HG02938 (cell line): Measurements from ENCODE around the gene FTO.
A peak's percentile ranks its signal among the peaks of the same experiment; 100 is the strongest.

Experiments used
- ATAC-seq: cut with Tn5 transposase; IDR thresholded peaks from one replicate; pipeline ENCODE4 v1.9.1; 2021; ENCODE audit warnings: mild to moderate bottlenecking, moderate library complexity; ENCODE audit not compliant: unreplicated experiment

The FTO gene

DNA sequence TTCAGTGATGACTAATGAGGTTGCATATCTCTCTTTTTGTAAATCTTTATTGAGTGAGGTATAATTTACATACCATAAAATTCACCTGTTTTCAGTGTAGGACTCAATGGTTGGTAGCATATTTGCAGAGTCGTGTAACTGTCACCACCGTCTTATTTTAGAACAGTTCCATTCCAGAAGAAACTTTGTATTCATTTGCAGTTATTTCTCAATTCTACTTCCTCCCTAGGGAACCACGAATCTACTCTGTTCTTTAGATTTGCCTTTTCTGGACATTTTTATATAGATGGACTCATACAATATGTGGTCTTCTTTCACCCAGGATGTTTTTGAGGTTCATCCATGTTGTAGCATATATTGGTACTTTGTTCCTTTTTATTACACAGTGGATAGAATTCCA lies 3.7 kb downstream of the FTO start:
- no peak for ATAC-seq

DNA sequence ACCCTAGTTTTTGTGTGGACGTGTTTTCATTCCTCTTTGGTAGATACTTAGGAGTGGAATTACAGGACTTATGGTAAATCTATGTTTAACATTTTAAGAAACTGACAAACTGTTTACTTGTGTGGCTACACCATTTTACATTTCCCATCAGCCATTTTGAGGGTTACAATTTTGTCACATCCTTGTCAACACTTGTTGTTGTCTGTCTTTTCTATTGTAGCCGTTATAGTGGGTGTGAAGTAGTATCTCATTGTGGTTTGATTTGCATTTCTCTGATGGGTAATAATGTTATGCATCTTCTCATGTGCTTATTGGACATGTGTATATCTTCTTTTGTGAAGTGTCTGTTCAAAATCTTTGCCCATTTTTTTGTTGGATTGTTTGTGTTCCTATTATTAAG lies 4.5 kb downstream of the FTO start:
- ATAC-seq, result no peak

DNA sequence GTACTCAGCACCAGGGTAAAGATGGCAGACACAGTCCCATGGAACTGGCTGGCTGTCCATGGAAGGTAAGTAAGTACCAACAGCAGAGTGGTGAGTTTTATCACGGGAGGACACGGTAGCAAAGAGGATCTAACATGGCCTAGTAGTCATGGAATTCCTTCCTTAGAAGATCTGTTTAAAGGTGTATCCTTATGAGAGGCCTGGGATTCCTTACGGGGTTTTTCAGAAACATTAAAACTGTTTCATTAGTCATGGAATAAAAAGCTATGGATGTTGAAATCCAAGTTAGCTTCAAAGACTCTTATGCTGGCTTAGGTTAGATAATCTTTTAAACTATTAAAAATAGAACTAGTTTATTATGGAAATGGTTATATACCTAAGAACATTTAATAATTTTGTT lies 7.4 kb downstream of the FTO start:
- no peak for ATAC-seq

DNA sequence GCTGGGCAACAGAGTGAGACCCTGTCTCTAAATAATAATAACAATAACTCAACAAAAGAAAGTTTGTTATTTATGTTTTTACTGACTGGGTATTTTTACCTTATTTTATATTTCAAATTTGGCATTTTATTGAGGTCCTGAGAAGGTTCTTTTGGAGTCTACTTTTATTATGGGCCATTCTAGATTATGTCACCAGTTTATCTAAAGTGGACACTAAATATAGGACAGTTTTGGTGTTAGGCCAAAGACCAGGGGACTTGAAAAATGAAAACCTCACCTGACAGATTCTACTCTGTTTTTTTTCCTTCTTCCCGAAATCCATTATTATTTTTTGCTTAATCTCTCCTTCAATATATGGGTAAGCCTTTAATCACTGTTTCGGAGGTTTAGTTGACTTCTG lies 8.1 kb downstream of the FTO start:
- no peak for ATAC-seq

DNA sequence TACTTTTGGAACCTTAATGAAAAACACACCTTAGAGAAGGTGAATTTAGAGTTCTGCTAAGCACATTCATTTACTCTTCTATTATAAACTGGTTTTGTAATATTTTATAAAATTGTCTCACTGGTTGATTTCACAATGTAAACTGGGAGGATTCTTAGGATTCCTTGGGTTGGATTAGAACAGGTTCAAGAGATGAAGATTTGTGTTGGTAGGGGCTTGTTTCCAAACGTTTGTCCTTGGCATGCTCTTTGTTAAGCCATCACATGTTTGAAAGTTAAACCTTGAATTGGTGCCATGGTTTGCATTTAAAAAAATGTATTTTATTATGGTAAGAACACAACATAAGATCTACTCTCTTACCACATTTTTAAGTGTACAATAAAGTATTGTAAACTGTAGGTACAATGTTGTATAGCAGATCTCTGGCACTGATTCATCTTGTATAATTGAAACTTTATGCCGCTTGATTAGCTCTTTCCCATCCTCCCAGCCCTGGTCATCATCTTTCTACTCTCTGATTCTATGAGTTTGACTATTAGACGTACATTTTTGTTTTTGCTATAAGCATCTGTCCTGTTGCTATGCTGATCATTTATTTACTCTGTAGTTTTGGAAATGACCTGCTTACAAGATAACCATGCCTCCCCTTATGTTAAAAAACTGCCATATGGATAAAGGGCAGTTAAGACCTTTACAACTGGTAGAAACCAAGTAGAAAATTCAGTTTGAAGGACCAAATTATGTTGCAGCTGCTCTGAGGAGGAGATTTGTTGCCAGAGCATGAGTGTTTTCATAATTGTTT lies 9.6 kb downstream of the FTO start:
- ATAC-seq, result no peak

DNA sequence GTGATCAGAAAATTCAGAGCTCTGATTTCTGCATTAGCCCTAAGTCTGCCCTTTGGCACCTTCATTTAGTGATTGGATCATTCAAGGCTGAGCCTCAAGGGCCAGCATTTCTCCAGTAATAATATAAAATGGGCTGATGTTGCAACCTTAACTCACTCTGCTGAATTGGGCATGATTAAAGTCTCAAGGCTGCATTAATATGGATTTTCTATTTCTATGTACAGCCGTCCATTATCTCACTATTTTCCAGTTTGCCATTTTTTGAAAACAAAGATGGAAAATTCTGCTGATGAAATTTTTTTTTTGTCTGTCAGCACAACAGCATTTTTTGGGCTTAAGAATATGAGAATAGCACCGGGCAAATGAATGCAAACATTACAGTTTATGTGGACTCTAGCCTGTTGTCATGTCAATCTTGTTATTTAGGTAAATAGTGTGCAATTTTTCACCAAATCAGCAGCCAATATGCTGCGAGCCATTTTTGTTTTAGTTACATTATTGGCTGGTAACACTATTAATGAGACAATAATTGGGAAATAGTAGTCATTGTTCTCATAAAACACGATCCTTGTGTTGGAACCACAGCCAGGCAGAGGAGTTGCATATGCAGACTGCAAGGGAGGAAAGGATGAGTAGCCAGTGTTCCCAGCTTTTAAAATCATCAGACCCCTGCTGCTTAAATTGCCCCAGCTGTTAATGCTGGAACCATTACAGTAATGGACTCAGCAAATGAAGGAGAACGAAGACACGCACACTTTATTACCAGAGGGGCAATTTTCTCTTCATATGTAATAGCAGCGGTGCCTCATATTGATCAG lies 10.5 kb downstream of the FTO start:
- no peak for ATAC-seq

GRCh38 chr16:53715023-53715384 lies 11.0 kb downstream of the FTO start:
- ATAC-seq, result no peak

GRCh38 chr16:53717577-53717976 lies 13.6 kb downstream of the FTO start:
- no peak for ATAC-seq

DNA sequence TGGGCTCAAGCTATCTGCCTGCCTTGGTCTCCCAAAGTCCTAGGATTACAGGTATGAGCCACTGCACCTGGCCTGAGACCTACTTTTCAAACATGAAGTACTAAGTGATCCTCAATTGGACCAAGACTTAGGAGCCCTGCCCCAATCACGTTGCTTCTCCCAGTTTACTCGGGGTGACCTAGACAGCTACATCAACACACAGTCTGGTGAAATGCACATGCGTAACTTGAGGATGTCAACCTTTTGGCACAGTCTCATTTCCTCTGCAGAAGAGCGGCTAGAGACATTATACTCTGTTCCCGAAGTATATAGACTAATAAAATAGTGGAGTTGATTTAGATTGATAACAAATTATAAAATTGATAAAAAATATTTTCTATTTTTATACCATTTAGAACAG lies 17.1 kb downstream of the FTO start:
- no peak for ATAC-seq

GRCh38 chr16:53726625-53727024 lies 22.7 kb downstream of the FTO start:
- ATAC-seq, result no peak

DNA sequence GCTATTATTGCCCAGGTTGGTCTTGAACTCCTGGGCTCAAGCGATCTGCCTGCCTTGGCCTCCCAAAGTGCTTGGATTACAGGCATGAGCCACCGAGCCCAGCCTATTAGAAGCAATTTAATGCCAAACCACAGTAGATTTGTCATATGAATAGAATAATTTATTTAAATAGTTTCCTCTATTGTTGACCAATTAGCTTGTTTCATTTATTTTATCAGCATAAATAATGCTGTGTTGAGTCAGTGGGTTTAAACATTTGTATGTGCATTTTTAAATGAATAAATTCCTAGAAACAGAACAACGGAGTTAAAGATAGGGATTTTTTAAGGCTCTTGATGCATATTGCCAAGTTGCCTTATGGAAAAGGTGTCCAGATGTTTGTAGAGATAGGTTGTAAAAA lies 26.7 kb downstream of the FTO start:
- no peak for ATAC-seq

DNA sequence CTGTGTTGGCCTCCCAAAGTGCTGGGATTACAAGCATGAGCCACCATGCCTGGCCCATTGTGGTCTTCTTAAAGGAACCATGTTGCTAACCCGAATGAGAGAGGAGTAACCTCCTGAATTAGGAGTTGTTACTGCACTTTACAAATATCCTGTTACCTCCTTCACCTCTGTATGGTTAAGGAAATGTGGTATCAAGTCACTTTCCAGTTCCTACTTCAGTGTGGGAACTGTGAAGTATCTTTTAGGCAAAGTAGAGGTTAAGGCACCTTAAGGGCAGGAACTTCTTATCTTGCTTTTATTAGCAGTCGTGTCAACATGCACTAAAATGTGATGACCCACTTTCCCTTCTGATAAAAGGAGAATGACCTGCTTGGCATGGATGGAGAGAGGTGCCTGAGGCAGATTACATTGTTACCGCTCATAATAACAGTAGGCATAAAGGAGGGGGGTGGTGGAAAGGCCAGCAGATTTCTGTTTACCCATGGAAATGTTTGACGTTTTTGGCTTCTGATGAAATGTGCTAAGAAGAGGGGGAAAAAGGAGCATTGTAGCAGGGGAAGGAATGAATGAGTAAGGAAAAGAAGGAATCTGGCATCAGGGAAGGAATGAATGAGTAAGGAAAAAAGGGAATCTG lies 28.5 kb downstream of the FTO start:
- no peak for ATAC-seq

GRCh38 chr16:53734908-53735307 lies 31.0 kb downstream of the FTO start:
- no peak for ATAC-seq

DNA sequence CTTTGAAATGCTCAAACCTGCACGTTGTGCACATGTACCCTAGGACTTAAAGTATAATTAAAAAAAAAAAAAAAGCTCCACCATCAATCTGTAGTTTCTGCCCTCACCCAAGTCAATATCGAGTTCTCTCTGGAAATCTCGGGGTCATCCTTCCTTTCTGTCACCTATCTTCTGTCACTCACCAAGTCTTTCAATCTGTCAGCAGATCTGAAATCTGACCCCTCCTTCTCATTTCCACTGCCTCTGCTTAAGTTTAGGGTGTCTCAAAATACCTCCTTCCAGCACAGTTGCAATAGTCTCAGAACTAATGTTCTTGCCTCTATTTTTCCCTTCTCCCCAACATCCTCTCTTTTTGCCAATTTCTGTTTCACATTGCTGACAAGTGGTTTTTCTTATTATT lies 32.3 kb downstream of the FTO start:
- ATAC-seq, result no peak

DNA sequence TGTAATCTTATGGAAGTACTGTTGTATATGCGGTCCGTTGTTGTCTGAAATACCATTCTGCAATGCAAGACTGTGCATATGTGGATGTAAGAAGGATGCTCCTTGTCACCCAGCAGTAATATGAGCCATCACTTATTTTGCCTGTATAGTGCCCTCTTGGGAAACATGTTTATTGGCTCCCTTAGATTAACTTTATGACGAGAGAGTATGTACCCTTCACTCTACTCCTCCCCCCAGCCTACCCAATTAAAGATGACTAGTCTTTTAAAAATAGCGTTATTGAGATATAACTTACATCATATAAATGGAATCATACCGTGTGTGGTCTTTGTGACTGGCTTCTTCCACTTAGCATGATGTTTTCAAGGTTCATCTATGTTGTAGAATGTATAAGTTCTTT lies 33.6 kb downstream of the FTO start:
- no peak for ATAC-seq

DNA sequence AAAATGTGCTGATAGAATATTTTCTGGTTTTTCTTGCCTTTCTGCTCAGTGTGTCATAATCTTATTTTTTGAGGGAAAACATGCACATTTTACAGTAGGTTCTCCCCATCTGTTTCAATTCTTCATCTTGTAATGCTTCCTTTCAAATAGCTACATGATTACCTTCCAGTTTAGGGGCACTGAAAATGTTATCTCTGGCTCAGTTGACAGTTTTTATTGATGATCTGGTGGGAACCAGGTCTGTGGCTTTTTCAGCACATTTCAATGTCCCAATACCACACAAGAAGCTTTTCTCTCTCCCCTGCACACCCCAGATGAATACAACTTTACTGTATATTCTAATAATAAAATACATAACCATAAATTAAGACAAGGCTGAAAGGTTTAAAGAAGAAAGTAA lies 36.5 kb downstream of the FTO start:
- no peak for ATAC-seq

GRCh38 chr16:53740933-53741531 lies 37.1 kb downstream of the FTO start:
- ATAC-seq, result no peak

DNA sequence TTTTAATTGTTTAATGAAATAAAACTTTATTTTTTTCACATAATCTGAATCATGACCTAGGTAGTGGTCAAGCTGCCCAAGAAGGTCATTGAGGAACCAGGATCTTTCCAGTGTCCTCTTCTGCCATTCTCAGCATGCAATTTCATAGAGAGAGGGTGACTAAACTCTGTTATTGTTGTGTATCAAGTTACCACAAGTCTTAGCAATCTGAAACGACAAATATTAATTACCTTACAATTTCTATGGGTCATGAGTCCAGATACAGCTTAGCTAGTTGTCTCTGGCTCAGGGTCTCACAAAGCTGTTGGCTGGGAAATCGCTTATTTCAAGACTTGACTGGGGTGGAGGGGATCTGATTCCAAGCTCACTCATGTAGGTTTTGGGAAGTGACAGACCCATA lies 37.6 kb downstream of the FTO start:
- no peak for ATAC-seq

DNA sequence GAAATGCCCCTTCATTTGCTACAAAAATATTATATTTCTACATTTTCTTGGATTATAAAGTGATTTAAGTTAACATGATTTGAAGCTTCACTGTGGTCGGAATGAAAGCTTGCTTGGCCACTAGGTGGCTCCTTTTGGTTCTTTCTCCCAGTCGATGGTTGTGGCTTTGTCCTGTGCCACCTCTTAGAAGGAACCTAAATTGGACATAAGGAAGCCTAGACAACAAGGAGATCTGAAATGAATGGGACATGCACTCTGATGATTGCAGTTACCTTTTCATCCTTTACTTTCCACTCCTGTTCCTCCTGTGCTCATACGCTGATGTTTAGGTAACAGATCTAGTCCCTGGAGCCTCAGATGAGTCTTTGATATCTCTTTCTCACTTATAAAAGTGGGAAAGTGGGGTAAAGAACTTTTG lies 39.2 kb downstream of the FTO start:
- ATAC-seq, result no peak

- ATAC-seq, result peak; percentile 47
These were observed 40.5 kb downstream of the FTO start for GRCh38 chr16:53744449-53744848.

GRCh38 chr16:53745086-53745485 lies 41.1 kb downstream of the FTO start:
- ATAC-seq, result no peak
